Ascending aorta (tissue), 2 donors: ENCODE measurements around the gene MIAT. TPM values are rescaled to one million over a fixed set of nuclear protein-coding genes. Genes with fewer than 3 reads are reported as not detected.

Source experiments
- DNase-seq, 2 donors: peaks; one replicate each; pipeline ENCODE4 v3.0.0-alpha.2; 2019; ENCODE audit warnings: low spot score in 2 of 2
- H3K27ac ChIP-seq, 2 donors: fragments of 200-600 bp; sonication (generic); one replicate each; pipeline ENCODE4 v1.5.1; 2016 to 2017; ENCODE audit warnings: mild to moderate bottlenecking in 1 of 2
- H3K27me3 ChIP-seq: fragments of 200-600 bp; sonication (generic); one replicate; pipeline ENCODE4 v1.5.1; 2017
- H3K36me3 ChIP-seq, 2 donors: fragments of 200-600 bp; sonication (generic); one replicate each; pipeline ENCODE4 v1.5.1; 2016
- H3K4me1 ChIP-seq, 2 donors: fragments of 200-600 bp; sonication (generic); one replicate each; pipeline ENCODE4 v1.5.1; 2016 to 2017; ENCODE audit warnings: mild to moderate bottlenecking in 1 of 2
- H3K4me3 ChIP-seq, 2 donors: fragments of 200-600 bp; sonication (generic); one replicate each; pipeline ENCODE4 v1.5.1; 2016 to 2017; ENCODE audit warnings: mild to moderate bottlenecking in 1 of 2
- H3K9me3 ChIP-seq, 2 donors: fragments of 200-600 bp; sonication (generic); one replicate each; pipeline ENCODE4 v1.5.1; 2016
- intact Hi-C: fragments of 100-400 bp; cut with DNase I; formaldehyde crosslinking; loops from one replicate; pipeline ENCODE4 v1.15.1; 2023
- total RNA-seq: library from RNA; depleted of rRNA; stranded (reverse); fragments of >200 nt; gene quantifications from one replicate; pipeline ENCODE4 v1.1.0, GENCODE V29; 2016
- TF ChIP-seq, protein P1 (sequence below), 3 experiments: fragments of 200-600 bp in 2 of 3; fragments of 450-650 bp in 1 of 3; sonication (generic) in 2 of 3; IDR thresholded peaks; one replicate each; pipeline ENCODE4 v1.5.1; 2016 to 2019; ENCODE audit warnings: antibody characterized with exemption in 3 of 3, mild to moderate bottlenecking in 1 of 3, moderate library complexity in 1 of 3

Gene MIAT
- total RNA-seq, 1 donor from 2014 or later: 0.53 TPM

DNA sequence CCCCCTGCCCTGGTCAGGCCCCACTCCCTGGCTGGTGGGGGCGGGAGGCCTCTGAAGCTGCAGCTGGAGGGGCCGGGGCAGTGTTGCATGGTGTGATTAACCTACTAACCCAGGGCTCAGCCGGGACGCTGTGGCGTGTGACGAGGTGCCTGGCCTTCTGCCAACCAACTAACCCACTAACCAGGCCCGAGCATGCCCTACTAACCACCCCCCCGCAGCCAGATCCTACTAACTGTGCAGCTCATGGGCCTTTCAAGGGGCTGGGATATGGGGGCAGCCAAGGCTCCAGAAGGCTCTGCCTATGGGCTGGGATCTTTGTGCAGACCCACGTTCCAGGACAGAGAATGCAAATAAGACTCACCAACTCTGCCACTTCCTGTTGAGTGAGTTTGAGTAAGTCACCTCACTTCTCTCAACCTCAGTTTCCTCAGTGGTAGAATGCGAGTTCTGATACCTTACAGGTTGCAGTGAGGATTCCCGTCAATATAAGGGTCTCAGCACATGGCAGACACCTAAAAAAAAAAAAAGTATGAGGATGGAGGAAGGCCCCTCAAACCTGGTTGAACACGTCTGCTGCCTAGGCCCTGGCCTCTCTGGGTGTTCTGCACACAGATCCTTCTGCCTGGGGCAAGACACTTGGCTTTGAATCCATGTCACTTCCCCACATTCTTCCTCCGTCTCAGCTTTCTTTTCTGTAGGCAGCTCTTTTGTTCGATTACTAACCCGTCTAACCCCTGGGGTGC, 14.1 kb downstream of the MIAT start:
- intact Hi-C loops: no loop called here
- Histone ChIP-seq H3K27ac (peak overlapping the region; percentile 96 to 99), H3K9me3 (no peaks in the 10 kb centered on the region), H3K27me3 (no peaks in the 10 kb centered on the region), H3K4me1 (peaks cover 19 to 26% of the 10 kb centered on the region in 2 donors), H3K36me3 (no peaks in the 10 kb centered on the region), H3K4me3 (peak overlapping the region in 1 of 2 donors; percentile 70)
- peak in 1 of 2 donors; percentile 73 for DNase-seq
- TF ChIP-seq, protein P1, sequence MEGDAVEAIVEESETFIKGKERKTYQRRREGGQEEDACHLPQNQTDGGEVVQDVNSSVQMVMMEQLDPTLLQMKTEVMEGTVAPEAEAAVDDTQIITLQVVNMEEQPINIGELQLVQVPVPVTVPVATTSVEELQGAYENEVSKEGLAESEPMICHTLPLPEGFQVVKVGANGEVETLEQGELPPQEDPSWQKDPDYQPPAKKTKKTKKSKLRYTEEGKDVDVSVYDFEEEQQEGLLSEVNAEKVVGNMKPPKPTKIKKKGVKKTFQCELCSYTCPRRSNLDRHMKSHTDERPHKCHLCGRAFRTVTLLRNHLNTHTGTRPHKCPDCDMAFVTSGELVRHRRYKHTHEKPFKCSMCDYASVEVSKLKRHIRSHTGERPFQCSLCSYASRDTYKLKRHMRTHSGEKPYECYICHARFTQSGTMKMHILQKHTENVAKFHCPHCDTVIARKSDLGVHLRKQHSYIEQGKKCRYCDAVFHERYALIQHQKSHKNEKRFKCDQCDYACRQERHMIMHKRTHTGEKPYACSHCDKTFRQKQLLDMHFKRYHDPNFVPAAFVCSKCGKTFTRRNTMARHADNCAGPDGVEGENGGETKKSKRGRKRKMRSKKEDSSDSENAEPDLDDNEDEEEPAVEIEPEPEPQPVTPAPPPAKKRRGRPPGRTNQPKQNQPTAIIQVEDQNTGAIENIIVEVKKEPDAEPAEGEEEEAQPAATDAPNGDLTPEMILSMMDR (IDR thresholded peaks at IDR 0.05): no peak

DNA sequence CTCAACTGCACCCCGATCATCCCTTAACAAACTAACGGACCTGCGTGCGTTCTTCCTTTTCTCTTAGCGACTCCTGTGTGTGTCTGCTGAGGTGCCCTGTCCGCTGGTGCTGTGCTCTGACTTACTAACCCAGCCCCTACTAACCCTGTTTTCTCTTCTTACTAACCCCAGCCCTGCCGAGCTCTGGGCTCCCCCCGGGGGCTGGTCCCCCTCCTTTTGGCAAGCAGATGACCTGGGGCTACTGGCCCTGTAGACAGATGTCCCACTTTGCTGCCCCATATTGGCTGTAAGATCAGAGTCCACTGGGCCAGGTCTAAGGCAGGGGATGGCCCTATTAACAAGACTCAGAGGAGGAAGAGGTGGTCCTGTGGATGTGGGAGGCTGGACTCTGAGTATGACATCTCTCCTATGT, 14.7 kb downstream of the MIAT start:
- intact Hi-C loops: no loop called here

GRCh38 chr22:26672590-26673468, 15.4 kb downstream of the MIAT start:
- intact Hi-C loops: no loop called here
- peak; percentile 69 to 95 for DNase-seq
- TF ChIP-seq, protein P1 (IDR thresholded peaks at IDR 0.05): peak; percentile 36 to 58 (median 37)
- Histone ChIP-seq H3K27ac (peak overlapping the region; percentile 96 to 99), H3K9me3 (no peaks in the 10 kb centered on the region), H3K36me3 (no peaks in the 10 kb centered on the region), H3K4me3 (peak overlapping the region; percentile 70 to 80), H3K27me3 (no peaks in the 10 kb centered on the region), H3K4me1 (peaks cover 19 to 26% of the 10 kb centered on the region in 2 donors)

More for the DNA sequence above, 14.7 kb downstream of the MIAT start:
- peak overlapping the region; percentile 70 to 80 for H3K4me3 ChIP-seq
- no peaks in the 10 kb centered on the region for H3K9me3 ChIP-seq
- peak overlapping the region; percentile 96 to 99 for H3K27ac ChIP-seq
- H3K4me1 ChIP-seq: peaks cover 19 to 26% of the 10 kb centered on the region in 2 donors
- DNase-seq: no peak
- no peaks in the 10 kb centered on the region for H3K36me3 ChIP-seq
- H3K27me3 ChIP-seq: no peaks in the 10 kb centered on the region
- TF ChIP-seq, protein P1 (IDR thresholded peaks at IDR 0.05): no peak

- H3K27ac ChIP-seq: peak overlapping the region; percentile 96 to 99
- intact Hi-C loops: no loop called here
- TF ChIP-seq, protein P1 (IDR thresholded peaks at IDR 0.05): no peak
These were observed 16.1 kb downstream of the MIAT start for GRCh38 chr22:26673486-26673885.

GRCh38 chr22:26674211-26675190, 17.1 kb downstream of the MIAT start:
- Histone ChIP-seq H3K36me3 (no peaks in the 10 kb centered on the region), H3K27me3 (no peaks in the 10 kb centered on the region), H3K9me3 (no peaks in the 10 kb centered on the region), H3K27ac (peak overlapping the region; percentile 96 to 99), H3K4me1 (peaks cover 19 to 26% of the 10 kb centered on the region in 2 donors), H3K4me3 (peak overlapping the region; percentile 70 to 80)
- no peak for DNase-seq
- intact Hi-C loops: loop anchor here (5.0 kb wide), 1 partner anchor 1333 kb away; no protein-coding TSS in a partner anchor
- TF ChIP-seq, protein P1 (IDR thresholded peaks at IDR 0.05): no peak

More at GRCh38 chr22:26673486-26673885, 16.1 kb downstream of the MIAT start:
- Histone ChIP-seq H3K36me3 (no peaks in the 10 kb centered on the region), H3K27me3 (no peaks in the 10 kb centered on the region), H3K4me1 (peaks cover 19 to 26% of the 10 kb centered on the region in 2 donors), H3K9me3 (no peaks in the 10 kb centered on the region), H3K4me3 (peak overlapping the region; percentile 70 to 80)
- DNase-seq: no peak
